Neuron (in vitro differentiated cells): Measurements from ENCODE around the gene NDNF.

Source experiments
- H2AFZ ChIP-seq: one replicate; pipeline ENCODE4 v1.6.1; 2013; ENCODE audit warnings: low read depth, mild to moderate bottlenecking, inconsistent platforms, low read length, moderate library complexity
- H3K27me3 ChIP-seq: one replicate; pipeline ENCODE4 v1.6.1; 2013; ENCODE audit warnings: low read length; ENCODE audit not compliant: insufficient read depth
- H3K36me3 ChIP-seq: one replicate; pipeline ENCODE4 v1.6.1; 2013; ENCODE audit warnings: low read length; ENCODE audit not compliant: insufficient read depth
- H3K4me1 ChIP-seq: one replicate; pipeline ENCODE4 v1.6.1; 2013; ENCODE audit warnings: low read length; ENCODE audit not compliant: insufficient read depth
- H3K4me3 ChIP-seq: 2 replicates; pipeline ENCODE4 v1.5.1; 2013; ENCODE audit warnings: mild to moderate bottlenecking, low read length, moderate library complexity
- H3K9me3 ChIP-seq: one replicate; pipeline ENCODE4 v1.6.1; 2013; ENCODE audit warnings: low read length

Gene NDNF

GRCh38 chr4:121091941-121092340, 19.6 kb upstream of the NDNF start:
- no peaks in the 10 kb centered on the region for H3K27me3 ChIP-seq
- no peaks in the 10 kb centered on the region for H3K4me1 ChIP-seq
- H3K36me3 ChIP-seq: no peaks in the 10 kb centered on the region
- H2AFZ ChIP-seq: no peak overlapping the region
- no peak overlapping the region for H3K4me3 ChIP-seq
- H3K9me3 ChIP-seq: no peaks in the 10 kb centered on the region

- Histone ChIP-seq H3K4me1 (no peaks in the 10 kb centered on the region), H3K4me3 (no peak overlapping the region), H3K9me3 (no peaks in the 10 kb centered on the region), H2AFZ (no peak overlapping the region), H3K27me3 (no peaks in the 10 kb centered on the region), H3K36me3 (no peaks in the 10 kb centered on the region)
Measured at GRCh38 chr4:121088867-121089266, 16.5 kb upstream of the NDNF start.

GRCh38 chr4:121079376-121079775, 7.0 kb upstream of the NDNF start:
- no peak overlapping the region for H2AFZ ChIP-seq
- no peaks in the 10 kb centered on the region for H3K27me3 ChIP-seq
- peaks cover 5% of the 10 kb centered on the region for H3K4me1 ChIP-seq
- H3K9me3 ChIP-seq: no peaks in the 10 kb centered on the region
- H3K36me3 ChIP-seq: no peaks in the 10 kb centered on the region
- H3K4me3 ChIP-seq: no peak overlapping the region

- H2AFZ ChIP-seq: no peak overlapping the region
Measured at GRCh38 chr4:121077496-121077895, 5.2 kb upstream of the NDNF start.

GRCh38 chr4:121076416-121076815, 4.1 kb upstream of the NDNF start:
- Histone ChIP-seq H3K36me3 (no peaks in the 10 kb centered on the region), H2AFZ (no peak overlapping the region), H3K27me3 (no peaks in the 10 kb centered on the region), H3K4me1 (peaks cover 8% of the 10 kb centered on the region), H3K4me3 (no peak overlapping the region), H3K9me3 (no peaks in the 10 kb centered on the region)

More at GRCh38 chr4:121077496-121077895, 5.2 kb upstream of the NDNF start:
- peaks cover 13% of the 10 kb centered on the region for H3K4me1 ChIP-seq
- H3K27me3 ChIP-seq: no peaks in the 10 kb centered on the region
- H3K36me3 ChIP-seq: no peaks in the 10 kb centered on the region
- H3K4me3 ChIP-seq: no peak overlapping the region
- H3K9me3 ChIP-seq: no peaks in the 10 kb centered on the region

- Histone ChIP-seq H3K27me3 (no peaks in the 10 kb centered on the region), H3K4me3 (peak overlapping the region; percentile 85), H2AFZ (no peak overlapping the region), H3K36me3 (no peaks in the 10 kb centered on the region), H3K9me3 (no peaks in the 10 kb centered on the region), H3K4me1 (peaks cover 22% of the 10 kb centered on the region)
Measured at GRCh38 chr4:121073672-121074381, 1.5 kb upstream of the NDNF start.

- no peaks in the 10 kb centered on the region for H3K36me3 ChIP-seq
- no peaks in the 10 kb centered on the region for H3K9me3 ChIP-seq
- no peaks in the 10 kb centered on the region for H3K27me3 ChIP-seq
- peak overlapping the region; percentile 89 for H2AFZ ChIP-seq
- peak overlapping the region; percentile 85 for H3K4me3 ChIP-seq
- H3K4me1 ChIP-seq: peaks cover 28% of the 10 kb centered on the region
Measured at GRCh38 chr4:121073004-121073435, 685 bp upstream of the NDNF start.

- H3K4me1 ChIP-seq: peaks cover 32% of the 10 kb centered on the region
- H3K27me3 ChIP-seq: no peaks in the 10 kb centered on the region
- no peaks in the 10 kb centered on the region for H3K9me3 ChIP-seq
- peak overlapping the region; percentile 82 for H2AFZ ChIP-seq
- no peaks in the 10 kb centered on the region for H3K36me3 ChIP-seq
- H3K4me3 ChIP-seq: peak overlapping the region; percentile 85
Measured at GRCh38 chr4:121071640-121072223, 603 bp downstream of the NDNF start.

GRCh38 chr4:121070696-121071639, 1.4 kb downstream of the NDNF start:
- H3K9me3 ChIP-seq: no peaks in the 10 kb centered on the region
- H3K4me3 ChIP-seq: peak overlapping the region; percentile 85
- H3K27me3 ChIP-seq: no peaks in the 10 kb centered on the region
- H2AFZ ChIP-seq: peak overlapping the region; percentile 82
- H3K36me3 ChIP-seq: no peaks in the 10 kb centered on the region
- H3K4me1 ChIP-seq: peaks cover 32% of the 10 kb centered on the region

GRCh38 chr4:121070274-121070673, 2.1 kb downstream of the NDNF start:
- H2AFZ ChIP-seq: peak overlapping the region; percentile 82
- H3K27me3 ChIP-seq: no peaks in the 10 kb centered on the region
- peak overlapping the region; percentile 85 for H3K4me3 ChIP-seq
- peaks cover 2% of the 10 kb centered on the region for H3K36me3 ChIP-seq
- no peaks in the 10 kb centered on the region for H3K9me3 ChIP-seq
- H3K4me1 ChIP-seq: peaks cover 32% of the 10 kb centered on the region

GRCh38 chr4:121069430-121069829, 2.9 kb downstream of the NDNF start:
- no peaks in the 10 kb centered on the region for H3K9me3 ChIP-seq
- no peak overlapping the region for H2AFZ ChIP-seq
- H3K4me1 ChIP-seq: peaks cover 32% of the 10 kb centered on the region
- no peaks in the 10 kb centered on the region for H3K27me3 ChIP-seq
- peak overlapping the region; percentile 85 for H3K4me3 ChIP-seq
- peaks cover 2% of the 10 kb centered on the region for H3K36me3 ChIP-seq

GRCh38 chr4:121064482-121064881, 7.9 kb downstream of the NDNF start:
- Histone ChIP-seq H3K9me3 (peaks cover 4% of the 10 kb centered on the region), H3K4me1 (peaks cover 16% of the 10 kb centered on the region), H2AFZ (no peak overlapping the region), H3K27me3 (no peaks in the 10 kb centered on the region), H3K36me3 (peaks cover 2% of the 10 kb centered on the region), H3K4me3 (no peak overlapping the region)

- H3K36me3 ChIP-seq: peaks cover 2% of the 10 kb centered on the region
- H3K4me1 ChIP-seq: no peaks in the 10 kb centered on the region
- H3K27me3 ChIP-seq: no peaks in the 10 kb centered on the region
- no peak overlapping the region for H3K4me3 ChIP-seq
- no peak overlapping the region for H2AFZ ChIP-seq
- peaks cover 4% of the 10 kb centered on the region for H3K9me3 ChIP-seq
Measured at GRCh38 chr4:121062521-121062920, 9.8 kb downstream of the NDNF start.
